AG09319 (cell line): ENCODE data around the gene IL1RAPL2.

Experiments
- DNase-seq: peaks from one replicate; pipeline ENCODE4 v3.0.0-alpha.2; 2010; ENCODE audit warnings: low read depth; ENCODE audit errors: extremely low read depth
- CTCF ChIP-seq: IDR thresholded peaks from 2 replicates; pipeline ENCODE4 v1.5.1; 2011; ENCODE audit warnings: low read depth, mild to moderate bottlenecking, inconsistent platforms, low read length, moderate library complexity

IL1RAPL2 gene

GRCh38 chrX:105468741-105469140, 902.7 kb downstream of the IL1RAPL2 start:
- no peak for DNase-seq
- TF ChIP-seq CTCF: no peak

GRCh38 chrX:105471597-105471996, 905.6 kb downstream of the IL1RAPL2 start:
- DNase-seq: no peak
- no peak for TF ChIP-seq CTCF

- no peak for TF ChIP-seq CTCF
- no peak for DNase-seq
Measured at GRCh38 chrX:105475801-105476200, 909.8 kb downstream of the IL1RAPL2 start.

- TF ChIP-seq CTCF: no peak
- no peak for DNase-seq
Measured at GRCh38 chrX:105477351-105477750, 911.4 kb downstream of the IL1RAPL2 start.

GRCh38 chrX:105480646-105481310, 914.8 kb downstream of the IL1RAPL2 start:
- DNase-seq: no peak
- TF ChIP-seq CTCF: no peak

- TF ChIP-seq CTCF: no peak
Measured at GRCh38 chrX:105483011-105483410, 917.0 kb downstream of the IL1RAPL2 start.

GRCh38 chrX:105488716-105489115, 922.7 kb downstream of the IL1RAPL2 start:
- no peak for DNase-seq
- no peak for TF ChIP-seq CTCF

More at GRCh38 chrX:105483011-105483410, 917.0 kb downstream of the IL1RAPL2 start:
- DNase-seq: no peak
